ENCODE measurements around the gene RIMBP2. TPM values are rescaled to one million over a fixed set of nuclear protein-coding genes. Genes with fewer than 3 reads are reported as not detected.

Gene RIMBP2
- polyA plus RNA-seq, 1 of the 3 experiments (the other 2 are of a cell fraction) = 0.90 TPM

GRCh38 chr12:130508847-130509246 lies 207.3 kb downstream of the RIMBP2 start:
- no peak for DNase-seq
- Histone ChIP-seq H3K79me2 (ENCODE audit: insufficient read depth) (no peaks in the 10 kb centered on the region), H3K27ac (ENCODE audit: low read depth in 2 of 2, low read length in 1 of 2) (no peak overlapping the region; a peak in 1 of 4 replicates), H3K4me3 (ENCODE audit: low read depth in 2 of 2, low read length in 1 of 2) (no peak overlapping the region), H3K36me3 (replicated peaks in 1 of 2; ENCODE audit: control insufficient read depth in 1 of 2, insufficient read depth in 2 of 2, low read length in 1 of 2) (no peaks in the 10 kb centered on the region), H3K9me2 (no peaks in the 10 kb centered on the region), H2AFZ (ENCODE audit: low read depth) (no peak overlapping the region), H3K27me3 (ENCODE audit: insufficient read depth) (no peaks in the 10 kb centered on the region), H3K9me3 (no peaks in the 10 kb centered on the region), H4K20me1 (ENCODE audit: insufficient read depth) (no peaks in the 10 kb centered on the region), H3F3A (replicated peaks; ENCODE audit: insufficient read depth) (no peaks in the 10 kb centered on the region), H3K4me2 (no peak overlapping the region), H3K4me1 (ENCODE audit: control insufficient read depth in 1 of 2, insufficient read depth in 2 of 2, low read depth in 1 of 2, low read length in 1 of 2) (peaks cover 0 to 37% of the 10 kb centered on the region in 2 experiments; a peak in 1 of 4 replicates), H3K9ac (no peak overlapping the region)
- CTCF ChIA-PET = no interaction called here
- POLR2A ChIA-PET = no interaction called here
- TF ChIP-seq EP300 (IDR thresholded peaks at IDR 0.05; ENCODE audit: borderline replicate concordance in 1 of 2, low read depth in 1 of 2, low read length in 1 of 2) (no peak), POLR2AphosphoS5 (IDR thresholded peaks at IDR 0.05; ENCODE audit: low read depth, low read length) (no peak), RXRA (IDR thresholded peaks at IDR 0.05; ENCODE audit: borderline replicate concordance, low read depth) (no peak), TEAD4 (IDR thresholded peaks at IDR 0.05; ENCODE audit: borderline replicate concordance, insufficient read depth) (no peak), USF2 (IDR thresholded peaks at IDR 0.05; ENCODE audit: borderline replicate concordance, low read depth, low read length) (no peak), EZH2phosphoT487 (IDR thresholded peaks at IDR 0.05; ENCODE audit: borderline replicate concordance, low read depth) (no peak), USF1 (IDR thresholded peaks at IDR 0.05; ENCODE audit: borderline replicate concordance, low read depth) (no peak), PBX3 (IDR thresholded peaks at IDR 0.05) (no peak), NRF1 (IDR thresholded peaks at IDR 0.05; ENCODE audit: low read depth, low read length) (no peak), FOSL2 (IDR thresholded peaks at IDR 0.05; ENCODE audit: borderline replicate concordance, low read depth) (no peak), IRF3 (IDR thresholded peaks at IDR 0.05; ENCODE audit: low read depth, low read length) (no peak), JUND (IDR thresholded peaks at IDR 0.05) (no peak), RCOR1 (IDR thresholded peaks at IDR 0.05; ENCODE audit: low read length) (no peak)
- 40% methylated on average over 5 of the region's 6 CpGs for WGBS (ENCODE audit: low lambda C conversion rate)

- Histone ChIP-seq H4K20me1 (ENCODE audit: insufficient read depth) (no peaks in the 10 kb centered on the region), H3K4me1 (ENCODE audit: control insufficient read depth in 1 of 2, insufficient read depth in 2 of 2, low read depth in 1 of 2, low read length in 1 of 2) (peaks cover 0 to 36% of the 10 kb centered on the region in 2 experiments; a peak in 1 of 4 replicates), H3K27ac (ENCODE audit: low read depth in 2 of 2, low read length in 1 of 2) (no peak overlapping the region), H3K79me2 (ENCODE audit: insufficient read depth) (no peaks in the 10 kb centered on the region), H3K27me3 (ENCODE audit: insufficient read depth) (no peaks in the 10 kb centered on the region), H3K9ac (no peak overlapping the region), H3K9me3 (no peaks in the 10 kb centered on the region), H3K4me2 (no peak overlapping the region), H3F3A (replicated peaks; ENCODE audit: insufficient read depth) (no peaks in the 10 kb centered on the region), H3K9me2 (no peaks in the 10 kb centered on the region), H3K4me3 (ENCODE audit: low read depth in 2 of 2, low read length in 1 of 2) (no peak overlapping the region), H3K36me3 (replicated peaks in 1 of 2; ENCODE audit: control insufficient read depth in 1 of 2, insufficient read depth in 2 of 2, low read length in 1 of 2) (no peaks in the 10 kb centered on the region), H2AFZ (ENCODE audit: low read depth) (no peak overlapping the region)
- ChIA-PET POLR2A (no interaction called here), CTCF (interaction anchor here (1.0 to 1.2 kb wide), 2 partner anchors 8 to 461 kb away, joined by 3 read pairs; no protein-coding TSS in a partner anchor)
- no peak for DNase-seq
- WGBS (ENCODE audit: low lambda C conversion rate) = 25% methylated on average over 5 of the region's 5 CpGs
- TF ChIP-seq ZBTB33 (IDR thresholded peaks at IDR 0.05; ENCODE audit: borderline replicate concordance, low read depth) = no peak
- no peak for TF ChIP-seq RXRA (IDR thresholded peaks at IDR 0.05; ENCODE audit: borderline replicate concordance, low read depth)
- no peak for TF ChIP-seq FOSL2 (IDR thresholded peaks at IDR 0.05; ENCODE audit: borderline replicate concordance, low read depth)
- TF ChIP-seq USF2 (IDR thresholded peaks at IDR 0.05; ENCODE audit: borderline replicate concordance, low read depth, low read length) = no peak
- TF ChIP-seq GABPA (IDR thresholded peaks at IDR 0.05; ENCODE audit: low read depth) = no peak
- TF ChIP-seq TAF1 (IDR thresholded peaks at IDR 0.05; ENCODE audit: borderline replicate concordance, low read depth, low read length) = no peak
- TF ChIP-seq MEF2A (IDR thresholded peaks at IDR 0.05; ENCODE audit: borderline replicate concordance, low read depth) = no peak
- TF ChIP-seq JUND (IDR thresholded peaks at IDR 0.05) = no peak
- TF ChIP-seq RFX5 (IDR thresholded peaks at IDR 0.05; ENCODE audit: low read length) = no peak
- TF ChIP-seq EZH2phosphoT487 (IDR thresholded peaks at IDR 0.05; ENCODE audit: borderline replicate concordance, low read depth) = no peak
- TF ChIP-seq RCOR1 (IDR thresholded peaks at IDR 0.05; ENCODE audit: low read length) = no peak
- TF ChIP-seq EP300 (IDR thresholded peaks at IDR 0.05; ENCODE audit: borderline replicate concordance in 1 of 2, low read depth in 1 of 2, low read length in 1 of 2) = no peak
- no peak for TF ChIP-seq MXI1 (IDR thresholded peaks at IDR 0.05; ENCODE audit: low read depth, low read length)
These were observed 207.8 kb downstream of the RIMBP2 start for GRCh38 chr12:130508318-130508717.

Measured in SK-N-SH (cell line).